ENCODE results near the gene PLCG2.

The PLCG2 gene

GRCh38 chr16:81936209-81937000, 157.3 kb downstream of the PLCG2 start:
- ATAC-seq = no peak
- H3K4me1 Mint-ChIP-seq = no peaks in the 10 kb centered on the region
- H3K4me3 Mint-ChIP-seq = no peak overlapping the region
- H3K9me3 Mint-ChIP-seq = no peaks in the 10 kb centered on the region
- DNase-seq = no peak
- no peak overlapping the region for H3K27ac Mint-ChIP-seq
- no peaks in the 10 kb centered on the region for H3K36me3 Mint-ChIP-seq (ENCODE audit: low read depth)
- no peaks in the 10 kb centered on the region for H3K27me3 Mint-ChIP-seq

- H3K4me3 Mint-ChIP-seq = no peak overlapping the region
- no peak for ATAC-seq
- no peaks in the 10 kb centered on the region for H3K36me3 Mint-ChIP-seq (ENCODE audit: low read depth)
- H3K27ac Mint-ChIP-seq = no peak overlapping the region
- no peaks in the 10 kb centered on the region for H3K9me3 Mint-ChIP-seq
- DNase-seq = no peak
- no peaks in the 10 kb centered on the region for H3K27me3 Mint-ChIP-seq
- no peaks in the 10 kb centered on the region for H3K4me1 Mint-ChIP-seq
Measured at GRCh38 chr16:81937305-81938038, 158.4 kb downstream of the PLCG2 start.

- Mint-ChIP-seq H3K27ac (no peak overlapping the region), H3K9me3 (no peaks in the 10 kb centered on the region), H3K4me1 (no peaks in the 10 kb centered on the region), H3K36me3 (ENCODE audit: low read depth) (no peaks in the 10 kb centered on the region), H3K27me3 (no peaks in the 10 kb centered on the region), H3K4me3 (no peak overlapping the region)
- ATAC-seq = no peak
- DNase-seq = no peak
Measured at GRCh38 chr16:81938326-81939163, 159.5 kb downstream of the PLCG2 start.

GRCh38 chr16:81939164-81940056, 160.3 kb downstream of the PLCG2 start:
- no peak for DNase-seq
- H3K9me3 Mint-ChIP-seq = no peaks in the 10 kb centered on the region
- no peaks in the 10 kb centered on the region for H3K27me3 Mint-ChIP-seq
- H3K36me3 Mint-ChIP-seq (ENCODE audit: low read depth) = no peaks in the 10 kb centered on the region
- ATAC-seq = no peak
- H3K4me1 Mint-ChIP-seq = no peaks in the 10 kb centered on the region
- H3K27ac Mint-ChIP-seq = no peak overlapping the region
- no peak overlapping the region for H3K4me3 Mint-ChIP-seq

- no peaks in the 10 kb centered on the region for H3K4me1 Mint-ChIP-seq
- no peaks in the 10 kb centered on the region for H3K36me3 Mint-ChIP-seq (ENCODE audit: low read depth)
- no peaks in the 10 kb centered on the region for H3K27me3 Mint-ChIP-seq
- H3K27ac Mint-ChIP-seq = no peak overlapping the region
- no peak overlapping the region for H3K4me3 Mint-ChIP-seq
- peak; percentile 54 for ATAC-seq
- DNase-seq = no peak
- H3K9me3 Mint-ChIP-seq = no peaks in the 10 kb centered on the region
Measured at GRCh38 chr16:81940781-81941560, 161.9 kb downstream of the PLCG2 start.

GRCh38 chr16:81942007-81942601, 163.0 kb downstream of the PLCG2 start:
- H3K9me3 Mint-ChIP-seq = no peaks in the 10 kb centered on the region
- H3K4me1 Mint-ChIP-seq = no peaks in the 10 kb centered on the region
- DNase-seq (no peak), ATAC-seq (no peak)
- H3K27ac Mint-ChIP-seq = no peak overlapping the region
- H3K4me3 Mint-ChIP-seq = no peak overlapping the region
- no peaks in the 10 kb centered on the region for H3K27me3 Mint-ChIP-seq
- H3K36me3 Mint-ChIP-seq (ENCODE audit: low read depth) = peaks cover 2% of the 10 kb centered on the region

GRCh38 chr16:81945665-81946064, 166.6 kb downstream of the PLCG2 start:
- peaks cover 7% of the 10 kb centered on the region for H3K9me3 Mint-ChIP-seq
- DNase-seq (no peak), ATAC-seq (no peak)
- no peaks in the 10 kb centered on the region for H3K27me3 Mint-ChIP-seq
- H3K27ac Mint-ChIP-seq = no peak overlapping the region
- peaks cover 6% of the 10 kb centered on the region for H3K36me3 Mint-ChIP-seq (ENCODE audit: low read depth)
- no peaks in the 10 kb centered on the region for H3K4me1 Mint-ChIP-seq
- H3K4me3 Mint-ChIP-seq = no peak overlapping the region

- H3K27me3 Mint-ChIP-seq = no peaks in the 10 kb centered on the region
- DNase-seq (no peak), ATAC-seq (no peak)
- H3K9me3 Mint-ChIP-seq = peaks cover 7% of the 10 kb centered on the region
- H3K36me3 Mint-ChIP-seq (ENCODE audit: low read depth) = peaks cover 10% of the 10 kb centered on the region
- H3K4me3 Mint-ChIP-seq = no peak overlapping the region
- H3K4me1 Mint-ChIP-seq = no peaks in the 10 kb centered on the region
- H3K27ac Mint-ChIP-seq = no peak overlapping the region
Measured at GRCh38 chr16:81946206-81946605, 167.1 kb downstream of the PLCG2 start.

GRCh38 chr16:81951564-81951963, 172.5 kb downstream of the PLCG2 start:
- Mint-ChIP-seq H3K36me3 (ENCODE audit: low read depth) (peaks cover 21% of the 10 kb centered on the region), H3K27ac (no peak overlapping the region), H3K4me3 (no peak overlapping the region), H3K4me1 (no peaks in the 10 kb centered on the region), H3K27me3 (no peaks in the 10 kb centered on the region), H3K9me3 (peaks cover 23% of the 10 kb centered on the region)
- ATAC-seq = no peak
- DNase-seq = no peak

GRCh38 chr16:81956213-81956948, 177.3 kb downstream of the PLCG2 start:
- Mint-ChIP-seq H3K27ac (no peak overlapping the region), H3K9me3 (peaks cover 14% of the 10 kb centered on the region), H3K36me3 (ENCODE audit: low read depth) (peaks cover 11% of the 10 kb centered on the region), H3K27me3 (no peaks in the 10 kb centered on the region), H3K4me1 (no peaks in the 10 kb centered on the region), H3K4me3 (no peak overlapping the region)
- DNase-seq (no peak), ATAC-seq (no peak)

- no peak overlapping the region for H3K4me3 Mint-ChIP-seq
- no peaks in the 10 kb centered on the region for H3K27me3 Mint-ChIP-seq
- DNase-seq = no peak
- H3K36me3 Mint-ChIP-seq (ENCODE audit: low read depth) = no peaks in the 10 kb centered on the region
- ATAC-seq = no peak
- peaks cover 4% of the 10 kb centered on the region for H3K9me3 Mint-ChIP-seq
- no peak overlapping the region for H3K27ac Mint-ChIP-seq
- H3K4me1 Mint-ChIP-seq = no peaks in the 10 kb centered on the region
Measured at GRCh38 chr16:81964808-81965207, 185.7 kb downstream of the PLCG2 start.

GRCh38 chr16:81967358-81967757, 188.3 kb downstream of the PLCG2 start:
- Mint-ChIP-seq H3K36me3 (ENCODE audit: low read depth) (no peaks in the 10 kb centered on the region), H3K9me3 (peaks cover 9% of the 10 kb centered on the region), H3K4me3 (no peak overlapping the region), H3K27ac (no peak overlapping the region), H3K4me1 (no peaks in the 10 kb centered on the region), H3K27me3 (peaks cover 2% of the 10 kb centered on the region)
- DNase-seq (no peak), ATAC-seq (no peak)

Measured in activated naive CD8-positive, alpha-beta T cell treated with anti-CD3 and anti-CD28 coated beads, Interleukin-2, amount 50 U/mL, for 24 hours (primary cell).